PC-9 (cell line): ENCODE data around the gene ABCG5. TPM values are rescaled to one million over a fixed set of nuclear protein-coding genes. Genes with fewer than 3 reads are reported as not detected.

Experiments used
- BruUV-seq: library from RNA; stranded (reverse); fragments of 400-500 nt; replicated peaks from 2 replicates; lab custom pipeline; 2021; lab: Mats Ljungman, UMichigan
- CTCF ChIA-PET: fragments of 300-600 bp; sonication (Branson Sonifier 250); formaldehyde crosslinking; loops from one replicate; lab custom pipeline; 2022; ENCODE audit warnings: antibody characterized with exemption; lab: Charles Lee
- POLR2A ChIA-PET: fragments of 300-600 bp; sonication (Branson Sonifier 250); formaldehyde crosslinking; loops from one replicate; lab custom pipeline; 2022; ENCODE audit warnings: antibody characterized with exemption; ENCODE audit not compliant: unreplicated experiment; lab: Charles Lee
- DNase-seq, 2 experiments: peaks; one replicate each; pipeline versions ENCODE4 v3.0.0 to v3.0.0-alpha.2; 2015 to 2022; ENCODE audit warnings: mixed read lengths in 1 of 2
- H2AFZ ChIP-seq: fragments of 200-600 bp; sonication (generic); 2 replicates; pipeline ENCODE4 v1.8.1; 2017; ENCODE audit warnings: antibody characterized with exemption
- H3F3A ChIP-seq: fragments of 200-600 bp; sonication (generic); 2 replicates; pipeline ENCODE4 v1.8.1; 2017; ENCODE audit warnings: antibody characterized with exemption, mild to moderate bottlenecking, low read depth; ENCODE audit not compliant: insufficient read depth
- H3K27ac ChIP-seq: fragments of 200-600 bp; sonication (generic); 2 replicates; pipeline ENCODE4 v1.6.1; 2016; ENCODE audit warnings: mixed run types
- H3K27me3 ChIP-seq: fragments of 200-600 bp; sonication (generic); 2 replicates; pipeline ENCODE4 v1.6.1; 2016; ENCODE audit warnings: low read depth, mixed run types; ENCODE audit not compliant: insufficient read depth
- H3K36me3 ChIP-seq: fragments of 200-600 bp; sonication (generic); 2 replicates; pipeline ENCODE4 v1.6.1; 2016; ENCODE audit warnings: low read depth, mixed run types
- H3K4me1 ChIP-seq: fragments of 200-600 bp; sonication (generic); replicated peaks from 2 replicates; pipeline ENCODE4 v1.6.1; 2016; ENCODE audit warnings: mixed run types; ENCODE audit not compliant: insufficient read depth
- H3K4me2 ChIP-seq: fragments of 200-600 bp; sonication (generic); 2 replicates; pipeline ENCODE4 v1.6.1; 2017; ENCODE audit warnings: mixed run types
- H3K4me3 ChIP-seq: fragments of 200-600 bp; sonication (generic); 2 replicates; pipeline ENCODE4 v1.6.1; 2016; ENCODE audit warnings: mixed run types
- H3K79me2 ChIP-seq: fragments of 200-600 bp; sonication (generic); 2 replicates; pipeline ENCODE4 v1.6.1; 2017; ENCODE audit warnings: low read depth, mixed run types
- H3K9me2 ChIP-seq: fragments of 200-600 bp; sonication (generic); 2 replicates; pipeline ENCODE4 v1.8.1; 2017; ENCODE audit warnings: mild to moderate bottlenecking; ENCODE audit not compliant: insufficient read depth
- H3K9me3 ChIP-seq: fragments of 200-600 bp; sonication (generic); 2 replicates; pipeline ENCODE4 v1.8.1; 2016; ENCODE audit warnings: low read depth; ENCODE audit not compliant: insufficient read depth
- H4K20me1 ChIP-seq: fragments of 200-600 bp; sonication (generic); 2 replicates; pipeline ENCODE4 v1.8.1; 2017; ENCODE audit not compliant: insufficient read depth
- EZH2 ChIP-seq: fragments of 200-600 bp; sonication (generic); IDR thresholded peaks from 2 replicates; pipeline ENCODE4 v1.8.0; 2017; ENCODE audit warnings: antibody characterized with exemption, low read depth
- intact Hi-C: fragments of 100-400 bp; cut with micrococcal nuclease; formaldehyde crosslinking; loops from one replicate; pipeline ENCODE4 v1.10.0; 2022; ENCODE audit not compliant: unreplicated experiment
- total RNA-seq: library from RNA; stranded (reverse); gene quantifications from 2 replicates; pipeline ENCODE4 v1.2.3, GENCODE V29; 2021
- TF ChIP-seq, protein P1 (sequence below): fragments of 200-600 bp; sonication (generic); conservative IDR thresholded peaks from 2 replicates; pipeline ENCODE4 v1.6.1; 2017; ENCODE audit warnings: mixed run types, antibody characterized with exemption, mild to moderate bottlenecking, moderate library complexity

The ABCG5 gene
- total RNA-seq, 1 experiment from 2014 or later: not detected

DNA sequence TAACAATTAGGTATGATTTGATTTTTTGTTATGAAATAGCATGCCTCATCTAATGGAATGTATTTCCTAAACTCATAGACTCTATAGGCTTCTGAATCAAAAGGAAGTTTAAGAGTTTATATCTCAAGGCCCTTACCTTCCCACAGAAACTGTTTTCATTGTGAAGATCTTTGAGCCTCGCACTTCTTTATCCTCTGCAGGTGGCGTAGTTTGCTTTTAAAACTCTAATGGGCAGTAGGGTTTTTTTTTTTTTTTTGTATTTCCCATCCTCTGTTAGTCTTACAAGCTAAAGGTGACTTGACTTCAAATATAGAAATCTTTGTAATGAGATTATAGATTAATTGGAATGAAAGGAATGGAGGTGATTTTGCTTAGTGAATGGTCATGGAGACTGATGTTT lies 36.5 kb downstream of the ABCG5 start:
- ChIA-PET POLR2A (no interaction called here), CTCF (interaction anchor here (0.6 kb wide), 1 partner anchor 921 kb away, joined by 7 read pairs; no protein-coding TSS in a partner anchor)
- no peaks in the 10 kb centered on the region for H3F3A ChIP-seq
- intact Hi-C loops: no loop called here
- no peak for DNase-seq
- H3K36me3 ChIP-seq: no peaks in the 10 kb centered on the region
- no peak overlapping the region for H2AFZ ChIP-seq
- no peaks in the 10 kb centered on the region for H3K9me2 ChIP-seq
- no peaks in the 10 kb centered on the region for H3K79me2 ChIP-seq
- H4K20me1 ChIP-seq: no peaks in the 10 kb centered on the region
- H3K4me1 ChIP-seq: no peaks in the 10 kb centered on the region
- no TSS peak for BruUV-seq
- no peaks in the 10 kb centered on the region for H3K27me3 ChIP-seq
- no peak overlapping the region for H3K4me3 ChIP-seq
- H3K4me2 ChIP-seq: no peak overlapping the region
- H3K27ac ChIP-seq: no peak overlapping the region
- TF ChIP-seq EZH2: no peak
- TF ChIP-seq, protein P1, sequence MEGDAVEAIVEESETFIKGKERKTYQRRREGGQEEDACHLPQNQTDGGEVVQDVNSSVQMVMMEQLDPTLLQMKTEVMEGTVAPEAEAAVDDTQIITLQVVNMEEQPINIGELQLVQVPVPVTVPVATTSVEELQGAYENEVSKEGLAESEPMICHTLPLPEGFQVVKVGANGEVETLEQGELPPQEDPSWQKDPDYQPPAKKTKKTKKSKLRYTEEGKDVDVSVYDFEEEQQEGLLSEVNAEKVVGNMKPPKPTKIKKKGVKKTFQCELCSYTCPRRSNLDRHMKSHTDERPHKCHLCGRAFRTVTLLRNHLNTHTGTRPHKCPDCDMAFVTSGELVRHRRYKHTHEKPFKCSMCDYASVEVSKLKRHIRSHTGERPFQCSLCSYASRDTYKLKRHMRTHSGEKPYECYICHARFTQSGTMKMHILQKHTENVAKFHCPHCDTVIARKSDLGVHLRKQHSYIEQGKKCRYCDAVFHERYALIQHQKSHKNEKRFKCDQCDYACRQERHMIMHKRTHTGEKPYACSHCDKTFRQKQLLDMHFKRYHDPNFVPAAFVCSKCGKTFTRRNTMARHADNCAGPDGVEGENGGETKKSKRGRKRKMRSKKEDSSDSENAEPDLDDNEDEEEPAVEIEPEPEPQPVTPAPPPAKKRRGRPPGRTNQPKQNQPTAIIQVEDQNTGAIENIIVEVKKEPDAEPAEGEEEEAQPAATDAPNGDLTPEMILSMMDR: no peak
- no peaks in the 10 kb centered on the region for H3K9me3 ChIP-seq

DNA sequence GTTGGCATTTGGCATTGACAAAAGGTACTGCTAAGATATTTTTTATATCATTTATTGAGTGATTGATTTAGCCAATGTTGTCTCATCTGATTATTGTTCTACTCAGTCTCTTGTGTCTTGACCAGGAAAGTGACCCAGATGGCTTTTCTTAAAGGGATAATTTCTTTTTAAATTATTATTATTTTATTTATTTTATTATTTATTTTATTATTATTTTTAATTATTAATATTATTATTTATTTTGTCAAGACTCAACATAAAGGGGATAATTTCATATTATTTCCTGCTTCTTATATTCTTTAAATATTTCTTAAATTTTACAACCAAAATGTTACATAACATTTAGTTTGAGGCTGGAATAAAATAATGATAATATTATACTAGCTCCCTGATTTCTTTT lies 37.7 kb downstream of the ABCG5 start:
- no peaks in the 10 kb centered on the region for H3K9me3 ChIP-seq
- CTCF ChIA-PET: no interaction called here
- no peak overlapping the region for H3K4me3 ChIP-seq
- no peak for DNase-seq
- POLR2A ChIA-PET: no interaction called here
- H4K20me1 ChIP-seq: no peaks in the 10 kb centered on the region
- no TSS peak for BruUV-seq
- no peak overlapping the region for H3K4me2 ChIP-seq
- no peaks in the 10 kb centered on the region for H3F3A ChIP-seq
- TF ChIP-seq EZH2: no peak
- TF ChIP-seq, protein P1: no peak
- no peaks in the 10 kb centered on the region for H3K9me2 ChIP-seq
- no peaks in the 10 kb centered on the region for H3K36me3 ChIP-seq
- no peak overlapping the region for H2AFZ ChIP-seq
- no peaks in the 10 kb centered on the region for H3K27me3 ChIP-seq
- H3K79me2 ChIP-seq: no peaks in the 10 kb centered on the region
- intact Hi-C loops: no loop called here
- no peaks in the 10 kb centered on the region for H3K4me1 ChIP-seq
- no peak overlapping the region for H3K27ac ChIP-seq

DNA sequence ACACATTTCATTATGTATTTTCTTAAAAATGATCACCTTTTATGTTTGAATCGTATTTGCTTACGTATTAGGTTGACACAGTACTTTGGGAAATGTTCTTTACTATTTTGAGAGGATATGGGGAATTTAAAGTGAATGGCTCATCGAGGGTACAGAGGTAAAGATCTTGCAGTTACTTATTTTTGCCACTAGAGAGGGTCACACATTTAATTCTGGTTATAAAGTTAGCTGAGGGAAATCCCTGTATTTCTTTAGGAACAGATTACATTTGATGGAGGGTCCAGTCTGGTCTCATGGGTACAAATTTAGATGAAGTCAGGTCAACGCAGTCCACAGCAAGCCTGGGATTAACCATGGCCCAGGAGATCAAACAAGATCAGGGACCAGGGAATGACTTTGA lies 40.3 kb downstream of the ABCG5 start:
- POLR2A ChIA-PET: interaction anchor here (0.6 kb wide), 1 partner anchor 61 kb away, joined by 4 read pairs; no protein-coding TSS in a partner anchor
- intact Hi-C loops: loop anchor here (10.0 kb wide), 1 partner anchor 183 kb away; no protein-coding TSS in a partner anchor
- H3F3A ChIP-seq: no peaks in the 10 kb centered on the region
- BruUV-seq: no TSS peak
- no peak overlapping the region for H3K27ac ChIP-seq
- H2AFZ ChIP-seq: no peak overlapping the region
- H3K36me3 ChIP-seq: no peaks in the 10 kb centered on the region
- no peaks in the 10 kb centered on the region for H3K79me2 ChIP-seq
- no peaks in the 10 kb centered on the region for H4K20me1 ChIP-seq
- no peaks in the 10 kb centered on the region for H3K9me3 ChIP-seq
- H3K4me1 ChIP-seq: no peaks in the 10 kb centered on the region
- CTCF ChIA-PET: interaction anchor here (0.6 kb wide), 1 partner anchor 809 kb away, joined by 3 read pairs; no protein-coding TSS in a partner anchor
- H3K4me2 ChIP-seq: no peak overlapping the region
- no peaks in the 10 kb centered on the region for H3K9me2 ChIP-seq
- H3K4me3 ChIP-seq: no peak overlapping the region
- TF ChIP-seq, protein P1: peak; percentile 47; the same call in 1 of the 2 replicates
- no peak for TF ChIP-seq EZH2
- no peak for DNase-seq
- no peaks in the 10 kb centered on the region for H3K27me3 ChIP-seq
